Measurements from ENCODE around the gene CEP170B.
"Not testable (repeated sequence)": the region's sequence is repeated elsewhere in the genome, so short reads cannot be mapped to it uniquely, and the experiment has no call there.

Gene CEP170B

GRCh38 chr14:104919152-104919992 lies 54.3 kb downstream of the CEP170B start:
- DNase-seq = not testable (repeated sequence)

- no peak for DNase-seq
Observed at GRCh38 chr14:104919993-104920315, 54.9 kb downstream of the CEP170B start.

GRCh38 chr14:104923640-104924420 lies 58.8 kb downstream of the CEP170B start:
- DNase-seq = no peak

GRCh38 chr14:104924421-104925213 lies 59.5 kb downstream of the CEP170B start, which contains the start of gene PLD4:
PLD4 (plus strand) TSS chr14:104924879; CDS start chr14:104927141, 2,262 bp downstream.
- peak; percentile 42 for DNase-seq

GRCh38 chr14:104925214-104925854 lies 60.3 kb downstream of the CEP170B start:
- no peak for DNase-seq

GRCh38 chr14:104925855-104926609 lies 61.0 kb downstream of the CEP170B start:
- DNase-seq = no peak

- peak; percentile 72 for DNase-seq
Observed at GRCh38 chr14:104926619-104927431, 61.8 kb downstream of the CEP170B start.

GRCh38 chr14:104927432-104927816 lies 62.4 kb downstream of the CEP170B start:
- DNase-seq = no peak

GRCh38 chr14:104927901-104928300 lies 62.8 kb downstream of the CEP170B start:
- no peak for DNase-seq

GRCh38 chr14:104928391-104929133 lies 63.5 kb downstream of the CEP170B start:
- DNase-seq = no peak

- no peak for DNase-seq
Observed at GRCh38 chr14:104929268-104930230, 64.5 kb downstream of the CEP170B start.

GRCh38 chr14:104930526-104931303 lies 65.6 kb downstream of the CEP170B start:
- DNase-seq = no peak

- no peak for DNase-seq
Observed at GRCh38 chr14:104931304-104931770, 66.3 kb downstream of the CEP170B start.

GRCh38 chr14:104931771-104932675 lies 67.0 kb downstream of the CEP170B start:
- DNase-seq = no peak

- peak; percentile 71 for DNase-seq
Observed at GRCh38 chr14:104932676-104933631, 67.9 kb downstream of the CEP170B start.
